ENCODE data around the gene NOXA1.

NOXA1 gene

GRCh38 chr9:137427454-137428310 is 4.5 kb downstream of the NOXA1 start:
- no peak for DNase-seq

GRCh38 chr9:137428311-137428630 is 5.1 kb downstream of the NOXA1 start:
- DNase-seq, result no peak

- DNase-seq, result no peak
These were observed 5.8 kb downstream of the NOXA1 start for GRCh38 chr9:137428841-137429545.

DNA sequence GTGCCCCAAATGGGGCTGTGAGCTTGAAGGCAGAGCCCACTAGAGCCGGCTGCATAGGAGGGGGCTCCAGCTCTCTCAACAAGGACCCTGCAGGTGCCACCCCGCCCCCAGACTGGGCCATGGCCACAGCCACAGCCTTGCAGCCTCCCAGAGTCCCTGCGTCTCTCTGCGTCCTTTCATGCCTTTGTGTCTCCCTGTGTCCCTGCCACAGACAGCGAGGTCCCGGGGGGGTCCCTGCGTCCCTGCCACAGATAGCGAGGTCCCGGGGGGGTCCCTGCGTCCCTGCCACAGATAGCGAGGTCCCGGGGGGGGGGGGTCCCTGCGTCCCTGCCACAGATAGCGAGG is 6.3 kb downstream of the NOXA1 start:
- no peak for DNase-seq

GRCh38 chr9:137429974-137430722 is 7.0 kb downstream of the NOXA1 start:
- DNase-seq, result peak; percentile 55

- DNase-seq, result no peak
These were observed 7.7 kb downstream of the NOXA1 start for GRCh38 chr9:137430723-137431415.

DNA sequence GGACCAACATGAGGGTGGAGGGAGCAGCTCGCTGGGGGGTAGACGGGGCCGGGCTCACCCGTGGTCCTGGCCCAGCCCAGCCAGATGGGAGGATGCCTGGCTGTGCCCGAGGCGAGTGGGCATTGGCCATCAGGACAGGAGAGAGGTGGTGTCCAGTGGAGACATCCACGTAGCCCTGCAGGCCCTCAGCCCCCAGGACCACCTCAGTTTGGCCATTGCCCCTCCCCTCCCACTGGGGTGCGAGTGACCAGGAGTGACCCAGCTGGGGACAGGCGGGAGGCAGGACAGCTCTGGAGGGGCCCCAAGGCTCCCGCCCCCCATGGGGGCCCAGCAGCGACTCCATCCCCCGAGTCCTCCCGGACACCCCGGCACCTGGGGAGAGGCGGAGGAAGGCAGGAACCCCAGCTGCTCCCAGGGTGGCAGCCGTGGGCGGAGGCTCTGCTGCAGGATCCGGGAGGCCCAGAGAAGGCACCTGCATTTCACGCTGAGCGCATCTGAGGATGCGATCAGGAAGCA is 8.3 kb downstream of the NOXA1 start:
- no peak for DNase-seq

DNA sequence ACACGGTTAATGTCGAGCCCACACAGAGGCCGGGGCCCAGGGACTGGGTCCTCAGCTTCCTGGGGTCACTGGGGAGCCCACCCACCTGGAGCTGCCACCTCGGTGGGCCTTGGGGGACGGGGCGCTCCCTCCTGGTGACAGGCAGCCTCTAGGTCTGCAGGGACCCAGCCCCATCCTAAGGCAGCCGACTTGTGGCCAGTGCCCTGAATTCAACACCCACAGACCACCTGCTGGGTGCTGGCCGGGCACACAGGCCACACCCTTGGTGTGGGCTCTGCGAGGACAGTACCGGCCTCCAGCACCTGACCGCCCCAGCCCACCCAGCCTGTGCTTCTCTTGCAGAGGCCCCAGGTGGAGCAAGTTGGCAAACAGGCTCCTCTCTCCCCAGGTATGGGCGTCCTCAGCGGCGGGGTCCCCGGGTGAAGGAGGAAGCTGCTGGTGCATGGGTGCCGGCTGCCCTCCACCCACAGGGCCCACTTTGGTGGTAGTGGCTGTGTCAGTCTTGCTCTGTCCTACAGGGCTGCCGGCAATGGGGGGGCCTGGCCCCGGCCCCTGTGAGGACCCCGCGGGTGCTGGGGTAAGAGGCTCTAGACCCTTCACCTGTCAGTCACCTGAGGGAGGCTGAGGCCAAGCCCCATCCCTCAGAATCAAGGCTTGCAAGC is 9.6 kb downstream of the NOXA1 start:
- no peak for DNase-seq

DNA sequence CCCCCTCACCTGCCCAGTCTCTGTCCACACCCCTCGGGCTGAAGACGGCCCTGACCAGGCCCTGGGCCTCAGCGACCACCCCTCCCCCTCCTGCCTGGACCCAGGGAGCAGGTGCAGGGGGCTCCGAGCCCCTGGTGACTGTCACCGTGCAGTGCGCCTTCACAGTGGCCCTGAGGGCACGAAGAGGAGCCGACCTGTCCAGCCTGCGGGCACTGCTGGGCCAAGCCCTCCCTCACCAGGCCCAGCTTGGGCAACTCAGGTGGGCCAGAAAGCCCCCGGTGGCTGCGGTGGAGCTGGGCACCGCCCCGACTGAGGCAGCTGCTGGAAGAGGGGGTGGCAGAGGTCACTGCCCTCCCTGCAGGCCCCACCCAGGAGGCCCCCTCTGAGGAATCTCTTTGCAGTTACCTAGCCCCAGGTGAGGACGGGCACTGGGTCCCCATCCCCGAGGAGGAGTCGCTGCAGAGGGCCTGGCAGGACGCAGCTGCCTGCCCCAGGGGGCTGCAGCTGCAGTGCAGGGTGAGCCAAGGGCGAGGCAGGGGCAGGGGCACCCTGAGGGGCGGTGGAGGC is 10.2 kb downstream of the NOXA1 start:
- no peak for DNase-seq

DNA sequence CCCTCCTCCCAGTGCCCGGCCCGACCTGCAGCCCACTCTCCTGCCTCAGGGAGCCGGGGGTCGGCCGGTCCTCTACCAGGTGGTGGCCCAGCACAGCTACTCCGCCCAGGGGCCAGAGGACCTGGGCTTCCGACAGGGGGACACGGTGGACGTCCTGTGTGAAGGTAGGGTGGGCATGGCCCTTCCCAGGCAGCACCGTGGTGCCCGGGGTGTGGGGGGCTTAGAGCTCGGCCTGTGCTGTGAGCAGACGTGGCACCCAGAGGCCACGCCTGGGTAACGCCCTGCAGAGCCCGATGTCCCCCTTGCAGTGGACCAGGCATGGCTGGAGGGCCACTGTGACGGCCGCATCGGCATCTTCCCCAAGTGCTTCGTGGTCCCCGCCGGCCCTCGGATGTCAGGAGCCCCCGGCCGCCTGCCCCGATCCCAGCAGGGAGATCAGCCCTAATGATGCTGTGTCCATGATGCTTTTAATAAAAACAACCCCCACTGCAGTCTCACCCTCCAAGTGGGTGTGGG is 10.8 kb downstream of the NOXA1 start:
- DNase-seq, result no peak

GRCh38 chr9:137434498-137435380 is 11.5 kb downstream of the NOXA1 start:
- no peak for DNase-seq

- no peak for DNase-seq
These were observed 12.2 kb downstream of the NOXA1 start for GRCh38 chr9:137435381-137435891.

- no peak for DNase-seq
These were observed 13.0 kb downstream of the NOXA1 start for GRCh38 chr9:137435980-137436760.

- no peak for DNase-seq
These were observed 13.8 kb downstream of the NOXA1 start for GRCh38 chr9:137436761-137437600.

GRCh38 chr9:137437691-137438590 is 14.7 kb downstream of the NOXA1 start:
- DNase-seq, result no peak

GRCh38 chr9:137438591-137439157 is 15.5 kb downstream of the NOXA1 start:
- DNase-seq, result no peak

- no peak for DNase-seq
These were observed 16.0 kb downstream of the NOXA1 start for GRCh38 chr9:137439158-137439714.

All from NCI-H2171 treated with DMSO at 0.1 percent for 48 hours (cell line).